HepG2 (cell line): Measurements from ENCODE around the gene SAPCD1. TPM values are rescaled to one million over a fixed set of nuclear protein-coding genes. Genes with fewer than 3 reads are reported as not detected.

Experiments used
- ATAC-seq: fragments of 200-7000 bp; cut with Tn5 transposase; 3 replicates; pipeline ENCODE4 v1.9.1; 2020; ENCODE audit warnings: mild to moderate bottlenecking, moderate library complexity
- BruUV-seq: library from RNA; stranded (reverse); fragments of 400-500 nt; replicated peaks from 2 replicates; lab custom pipeline; 2021; lab: Mats Ljungman, UMichigan
- CTCF ChIA-PET: fragments of 300-600 bp; formaldehyde crosslinking; extraction: SDS; loops from one replicate; lab custom pipeline; 2021; ENCODE audit warnings: low total read pairs, inconsistent platforms, low intra/inter-chr PET ratio; lab: Yijun Ruan, JAX
- POLR2A ChIA-PET: fragments of 350-600 bp; sonication (Branson Sonifier 250); formaldehyde crosslinking; loops from one replicate; lab custom pipeline; 2020; ENCODE audit warnings: antibody characterized with exemption, inconsistent platforms; lab: Yijun Ruan, JAX
- DNase-seq: peaks from one replicate; pipeline ENCODE4 v3.0.0-alpha.2; 2015; ENCODE audit warnings: low spot score
- FAIRE-seq: peaks from 3 replicates; lab custom pipeline; 2011; peaks lifted over from hg19 to GRCh38; lab: Jason Lieb, UNC
- H2AFZ ChIP-seq: one replicate; pipeline ENCODE4 v1.6.1; 2011; ENCODE audit warnings: low read length, inconsistent platforms
- H3K27ac ChIP-seq: fragments of 300-600 bp; 3 replicates; pipeline ENCODE4 v1.8.0; 2011; ENCODE audit warnings: mixed run types, mild to moderate bottlenecking, mixed read lengths, low read length, inconsistent platforms; ENCODE audit not compliant: insufficient read depth; ENCODE audit errors: extremely low read length
- H3K27me3 ChIP-seq, 2 experiments: fragments of 200-600 bp in 1 of 2; 2 replicates in 1 of 2; 3 replicates in 1 of 2; pipeline versions ENCODE4 v1.6.0 to v1.8.0; 2011; ENCODE audit warnings: low read length in 2 of 2, mild to moderate bottlenecking in 2 of 2, moderate library complexity in 2 of 2, inconsistent platforms in 1 of 2; ENCODE audit not compliant: insufficient read depth in 2 of 2, control insufficient read depth in 1 of 2
- H3K36me3 ChIP-seq, 2 experiments: fragments of 200-600 bp in 1 of 2; replicated peaks in 1 of 2; 2 replicates in 1 of 2; 3 replicates in 1 of 2; pipeline versions ENCODE4 v1.5.1 to v1.8.0; 2011; ENCODE audit warnings: low read length in 2 of 2, inconsistent platforms in 1 of 2; ENCODE audit not compliant: insufficient read depth in 2 of 2, control insufficient read depth in 1 of 2
- H3K4me1 ChIP-seq: 2 replicates; pipeline ENCODE4 v1.5.1; 2012; ENCODE audit warnings: low read length, inconsistent platforms; ENCODE audit not compliant: insufficient read depth
- H3K4me2 ChIP-seq: 2 replicates; pipeline ENCODE4 v1.6.0; 2011; ENCODE audit warnings: low read depth, low read length, inconsistent platforms
- H3K4me3 ChIP-seq, 3 experiments: fragments of 200-600 bp in 1 of 3; sonication (generic), shearing (Covaris generic) in 1 of 3; replicated peaks in 1 of 3; 2 replicates each; pipeline ENCODE4 v1.5.1; 2011 to 2016; ENCODE audit warnings: low read length in 3 of 3, inconsistent platforms in 2 of 3, low read depth in 2 of 3, mild to moderate bottlenecking in 2 of 3, control low read depth in 1 of 3, mixed read lengths in 1 of 3; ENCODE audit not compliant: insufficient read depth in 1 of 3
- H3K79me2 ChIP-seq: one replicate; pipeline ENCODE4 v1.6.1; 2011; ENCODE audit warnings: low read length, inconsistent platforms; ENCODE audit not compliant: insufficient read depth
- H3K9ac ChIP-seq: 2 replicates; pipeline ENCODE4 v1.6.0; 2011; ENCODE audit warnings: mild to moderate bottlenecking, low read depth, low read length, inconsistent platforms; ENCODE audit not compliant: insufficient read depth
- H3K9me3 ChIP-seq: 2 replicates; pipeline ENCODE4 v1.5.1; 2012; ENCODE audit warnings: mild to moderate bottlenecking, low read length
- H4K20me1 ChIP-seq: 2 replicates; pipeline ENCODE4 v1.6.0; 2011; ENCODE audit warnings: inconsistent platforms, mild to moderate bottlenecking, low read length, moderate library complexity; ENCODE audit not compliant: insufficient read depth
- AKAP8 ChIP-seq: sonication (generic); formaldehyde crosslinking; IDR thresholded peaks from 2 replicates; pipeline ENCODE4 v1.5.1; 2020; ENCODE audit warnings: mild to moderate bottlenecking, missing genetic modification reagents
- ELF1 ChIP-seq: sonication (generic); formaldehyde crosslinking; IDR thresholded peaks from 2 replicates; pipeline ENCODE4 v1.4.0; 2020; ENCODE audit warnings: missing genetic modification reagents
- HIVEP1 ChIP-seq: sonication (generic); formaldehyde crosslinking; IDR thresholded peaks from 2 replicates; pipeline ENCODE4 v1.4.0; 2020; ENCODE audit warnings: mild to moderate bottlenecking, missing genetic modification reagents
- KLF6 ChIP-seq: IDR thresholded peaks from 2 replicates; pipeline ENCODE4 v1.8.0; 2016; ENCODE audit warnings: missing biosample characterization, missing genetic modification reagents
- NCOA2 ChIP-seq: sonication (generic); formaldehyde crosslinking; IDR thresholded peaks from 2 replicates; pipeline ENCODE4 v1.8.0; 2022; ENCODE audit warnings: inconsistent platforms
- PRMT3 ChIP-seq: sonication (generic); formaldehyde crosslinking; IDR thresholded peaks from 2 replicates; pipeline ENCODE4 v1.8.1; 2022; ENCODE audit warnings: low read depth, mild to moderate bottlenecking, moderate library complexity, missing genetic modification reagents, borderline replicate concordance
- RARA ChIP-seq: IDR thresholded peaks from 2 replicates; pipeline ENCODE4 v1.6.1; 2016; ENCODE audit warnings: missing genetic modification reagents, missing compliant biosample characterization
- REPIN1 ChIP-seq: sonication (generic); formaldehyde crosslinking; IDR thresholded peaks from 2 replicates; pipeline ENCODE4 v1.8.0; 2022; ENCODE audit warnings: missing genetic modification reagents, low read depth, mild to moderate bottlenecking, borderline replicate concordance
- RFX3 ChIP-seq: IDR thresholded peaks from 2 replicates; pipeline ENCODE4 v1.6.1; 2016; ENCODE audit warnings: missing biosample characterization, missing genetic modification reagents
- ZNF333 ChIP-seq: sonication (generic); formaldehyde crosslinking; IDR thresholded peaks from 2 replicates; pipeline ENCODE4 v1.4.0; 2020; ENCODE audit warnings: mild to moderate bottlenecking, missing genetic modification reagents, borderline replicate concordance
- ZNF34 ChIP-seq: sonication (generic); formaldehyde crosslinking; IDR thresholded peaks from 2 replicates; pipeline ENCODE4 v1.4.0; 2020; ENCODE audit warnings: mild to moderate bottlenecking, missing genetic modification reagents, borderline replicate concordance
- ZNF768 ChIP-seq: sonication (generic); formaldehyde crosslinking; IDR thresholded peaks from 2 replicates; pipeline ENCODE4 v1.4.0; 2020; ENCODE audit warnings: missing genetic modification reagents
- ZNF777 ChIP-seq: sonication (generic); formaldehyde crosslinking; IDR thresholded peaks from 2 replicates; pipeline ENCODE4 v1.4.0; 2020; ENCODE audit warnings: missing genetic modification reagents
- ZNF878 ChIP-seq: sonication (generic); formaldehyde crosslinking; IDR thresholded peaks from 2 replicates; pipeline ENCODE4 v1.8.1; 2023; ENCODE audit warnings: mild to moderate bottlenecking, missing genetic modification reagents, moderate library complexity
- WGBS: methylation state at CpG from one replicate; pipeline ENCODE4 v1.1.6; 2017; ENCODE audit warnings: low lambda C conversion rate; 5-methylcytosine and 5-hydroxymethylcytosine counted together
- in situ Hi-C: cut with HindIII; loops from 2 replicates; pipeline ENCODE4 v1.10.0; 2017; ENCODE audit warnings: low pct_unique_long_range_greater_than_20kb; ENCODE audit not compliant: extremely low pct_ligation_motif_present
- intact Hi-C: fragments of 100-400 bp; cut with micrococcal nuclease; formaldehyde crosslinking; loops from one replicate; pipeline ENCODE4 v1.10.0; 2022; ENCODE audit not compliant: unreplicated experiment
- polyA plus RNA-seq, 8 experiments: library from polyadenylated mRNA; depleted of rRNA in 3 of 8; stranded (reverse) in 7 of 8; unstranded in 1 of 8; fragments of >200 nt; fragmentation: Illumina TruSeq in 4 of 8; extraction: Trizol in 4 of 8; gene quantifications; 2 replicates each; pipeline versions ENCODE4 v1.2.1 to v1.2.3, GENCODE V29; 2011 to 2016; ENCODE audit warnings: low read depth in 4 of 8, missing spikeins in 1 of 8, mixed read lengths in 1 of 8; ENCODE audit not compliant: insufficient read depth in 1 of 8
- total RNA-seq, 5 experiments: library from RNA; depleted of rRNA; stranded (reverse); fragments of >200 nt; fragmentation: Illumina TruSeq; extraction: Trizol; gene quantifications; 2 replicates each; pipeline ENCODE4 v1.2.3, GENCODE V29; 2016; ENCODE audit warnings: low read depth in 1 of 5
- TF ChIP-seq, protein P1 (sequence below): IDR thresholded peaks from 2 replicates; pipeline ENCODE4 v1.6.1; 2016; ENCODE audit warnings: missing biosample characterization, missing genetic modification reagents, low read depth
- TF ChIP-seq, protein P2 (sequence below): sonication (generic); formaldehyde crosslinking; IDR thresholded peaks from 2 replicates; pipeline ENCODE4 v1.5.0; 2020; ENCODE audit warnings: missing genetic modification reagents

The SAPCD1 gene
- total and polyA plus RNA-seq, 2 of the 13 experiments (the other 11 are each of a cell fraction or from before 2014, with no cell fraction given) = 2.5 to 3.9 TPM

- TF ChIP-seq HIVEP1 (CRISPR knock-in tag) (peak; percentile 58; the same call in 1 of the 2 replicates), RARA (CRISPR knock-in tag) (peak; percentile 88), ZNF333 (CRISPR knock-in tag) (peak; percentile 49; the same call in 1 of the 2 replicates), NCOA2 (CRISPR knock-in tag) (0 out of 2 replicates have a peak, but pooled peaks have one; percentile 18)
- TF ChIP-seq, protein P1, sequence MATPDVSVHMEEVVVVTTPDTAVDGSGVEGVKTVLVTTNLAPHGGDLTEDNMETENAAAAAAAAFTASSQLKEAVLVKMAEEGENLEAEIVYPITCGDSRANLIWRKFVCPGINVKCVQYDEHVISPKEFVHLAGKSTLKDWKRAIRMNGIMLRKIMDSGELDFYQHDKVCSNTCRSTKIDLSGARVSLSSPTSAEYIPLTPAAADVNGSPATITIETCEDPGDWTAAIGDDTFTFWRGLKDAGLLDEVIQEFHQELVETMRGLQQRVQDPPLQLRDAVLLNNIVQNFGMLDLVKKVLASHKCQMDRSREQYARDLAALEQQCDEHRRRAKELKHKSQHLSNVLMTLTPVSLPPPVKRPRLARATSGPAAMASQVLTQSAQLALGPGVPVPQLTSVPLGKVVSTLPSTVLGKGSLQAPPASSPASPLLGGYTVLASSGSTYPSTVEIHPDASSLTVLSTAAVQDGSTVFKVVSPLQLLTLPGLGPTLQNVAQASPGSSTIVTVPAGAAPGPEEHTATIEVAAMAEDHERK = no peak
Observed at GRCh38 chr6:31775633-31776484, 13.4 kb downstream of the SAPCD1 start (continued).

GRCh38 chr6:31776485-31776988 is 14.1 kb downstream of the SAPCD1 start:
- H2AFZ ChIP-seq = no peak overlapping the region
- no peaks in the 10 kb centered on the region for H3K79me2 ChIP-seq
- no peaks in the 10 kb centered on the region for H3K27me3 ChIP-seq
- H3K4me1 ChIP-seq = peaks cover 57% of the 10 kb centered on the region
- H3K4me2 ChIP-seq = peak overlapping the region; percentile 88
- peaks cover 19 to 21% of the 10 kb centered on the region in 2 experiments; a peak in 4 of 5 replicates for H3K36me3 ChIP-seq
- BruUV-seq = no TSS peak
- ATAC-seq = peak; percentile 18
- DNase-seq = no peak
- intact Hi-C loops = loop anchor here (10.0 kb wide), 1 partner anchor 148 kb away; the partner anchor contains the start of gene C2
- in situ Hi-C loops = no loop called here
- H3K27ac ChIP-seq = peak overlapping the region; percentile 70
- ChIA-PET POLR2A (interaction anchor here (1.3 to 9.0 kb wide), 12 partner anchors 10 to 119 kb away, joined by 3 to 279 read pairs (median 16); partner anchors contain the start of genes CLIC1, DDAH2, HSPA1A and HSPA1B), CTCF (no interaction called here)
- no peaks in the 10 kb centered on the region for H4K20me1 ChIP-seq
- H3K9ac ChIP-seq = peak overlapping the region; percentile 62
- peak overlapping the region; percentile 45 to 72 (median 48) for H3K4me3 ChIP-seq
- 20% methylated on average over 12 of the region's 14 CpGs for WGBS
- FAIRE-seq = no peak
- H3K9me3 ChIP-seq = no peaks in the 10 kb centered on the region
- TF ChIP-seq PRMT3 (CRISPR knock-in tag) (peak; percentile 46; the same call in 1 of the 2 replicates), ELF1 (no peak), ZNF768 (CRISPR knock-in tag) (peak; percentile 0; the same call in 1 of the 2 replicates), ZNF878 (CRISPR knock-in tag) (no peak), ZNF34 (CRISPR knock-in tag) (no peak), RFX3 (CRISPR knock-in tag) (peak; percentile 60; the same call in 1 of the 2 replicates), REPIN1 (CRISPR knock-in tag) (no peak), AKAP8 (CRISPR knock-in tag) (peak; percentile 8; the same call in 1 of the 2 replicates), KLF6 (no peak), ZNF777 (CRISPR knock-in tag) (no peak)
- TF ChIP-seq, protein P2, sequence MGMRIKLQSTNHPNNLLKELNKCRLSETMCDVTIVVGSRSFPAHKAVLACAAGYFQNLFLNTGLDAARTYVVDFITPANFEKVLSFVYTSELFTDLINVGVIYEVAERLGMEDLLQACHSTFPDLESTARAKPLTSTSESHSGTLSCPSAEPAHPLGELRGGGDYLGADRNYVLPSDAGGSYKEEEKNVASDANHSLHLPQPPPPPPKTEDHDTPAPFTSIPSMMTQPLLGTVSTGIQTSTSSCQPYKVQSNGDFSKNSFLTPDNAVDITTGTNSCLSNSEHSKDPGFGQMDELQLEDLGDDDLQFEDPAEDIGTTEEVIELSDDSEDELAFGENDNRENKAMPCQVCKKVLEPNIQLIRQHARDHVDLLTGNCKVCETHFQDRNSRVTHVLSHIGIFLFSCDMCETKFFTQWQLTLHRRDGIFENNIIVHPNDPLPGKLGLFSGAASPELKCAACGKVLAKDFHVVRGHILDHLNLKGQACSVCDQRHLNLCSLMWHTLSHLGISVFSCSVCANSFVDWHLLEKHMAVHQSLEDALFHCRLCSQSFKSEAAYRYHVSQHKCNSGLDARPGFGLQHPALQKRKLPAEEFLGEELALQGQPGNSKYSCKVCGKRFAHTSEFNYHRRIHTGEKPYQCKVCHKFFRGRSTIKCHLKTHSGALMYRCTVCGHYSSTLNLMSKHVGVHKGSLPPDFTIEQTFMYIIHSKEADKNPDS (CRISPR knock-in tag) = no peak
